ENCODE measurements around the gene CHD1.

DNA sequence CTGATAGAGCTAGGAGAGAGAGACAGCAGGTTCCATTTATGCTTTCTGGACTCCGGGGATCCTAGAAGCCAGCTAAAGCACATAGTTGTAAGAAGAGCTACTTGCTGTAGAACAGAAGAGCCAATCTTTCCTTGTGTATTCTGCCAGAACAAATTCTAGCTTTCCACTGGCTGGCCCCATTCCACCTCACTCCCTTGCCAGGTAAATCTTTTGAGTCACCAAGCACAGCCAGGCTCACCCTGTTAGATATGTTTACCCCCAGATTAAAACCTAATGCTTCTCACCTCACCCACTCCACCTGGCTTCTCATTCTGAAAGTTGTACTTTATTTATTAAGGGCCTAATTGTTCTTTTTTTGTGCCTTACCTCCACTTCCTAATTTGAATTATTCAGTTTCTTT is 48.9 kb upstream of the CHD1 start:
- no peak for TF ChIP-seq POLR2A (IDR thresholded peaks at IDR 0.05)
- TF ChIP-seq, protein P1, sequence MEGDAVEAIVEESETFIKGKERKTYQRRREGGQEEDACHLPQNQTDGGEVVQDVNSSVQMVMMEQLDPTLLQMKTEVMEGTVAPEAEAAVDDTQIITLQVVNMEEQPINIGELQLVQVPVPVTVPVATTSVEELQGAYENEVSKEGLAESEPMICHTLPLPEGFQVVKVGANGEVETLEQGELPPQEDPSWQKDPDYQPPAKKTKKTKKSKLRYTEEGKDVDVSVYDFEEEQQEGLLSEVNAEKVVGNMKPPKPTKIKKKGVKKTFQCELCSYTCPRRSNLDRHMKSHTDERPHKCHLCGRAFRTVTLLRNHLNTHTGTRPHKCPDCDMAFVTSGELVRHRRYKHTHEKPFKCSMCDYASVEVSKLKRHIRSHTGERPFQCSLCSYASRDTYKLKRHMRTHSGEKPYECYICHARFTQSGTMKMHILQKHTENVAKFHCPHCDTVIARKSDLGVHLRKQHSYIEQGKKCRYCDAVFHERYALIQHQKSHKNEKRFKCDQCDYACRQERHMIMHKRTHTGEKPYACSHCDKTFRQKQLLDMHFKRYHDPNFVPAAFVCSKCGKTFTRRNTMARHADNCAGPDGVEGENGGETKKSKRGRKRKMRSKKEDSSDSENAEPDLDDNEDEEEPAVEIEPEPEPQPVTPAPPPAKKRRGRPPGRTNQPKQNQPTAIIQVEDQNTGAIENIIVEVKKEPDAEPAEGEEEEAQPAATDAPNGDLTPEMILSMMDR (IDR thresholded peaks at IDR 0.05) = no peak

Data from Peyer's patch (tissue), 4 donors.